T-cell (primary cell): ENCODE results near the gene DCAF11. TPM values are rescaled to one million over a fixed set of nuclear protein-coding genes. Genes with fewer than 3 reads are reported as not detected.

Source experiments
- ATAC-seq, 4 experiments: fragments of 200-7000 bp in 3 of 4; fragments of 150-1000 bp in 1 of 4; cut with Tn5 transposase; replicated peaks in 1 of 4; 1 replicate in 3 of 4; 2 replicates in 1 of 4; pipeline ENCODE4 v1.10.0; 2021; ENCODE audit warnings: moderate library complexity in 3 of 4, mild to moderate bottlenecking in 2 of 4, moderate number of reproducible peaks in 1 of 4
- CTCF ChIA-PET, 2 donors: fragments of 300-600 bp; sonication (Branson Sonifier 250); formaldehyde crosslinking; loops; one replicate each; lab custom pipeline; 2022; ENCODE audit warnings: antibody characterized with exemption in 2 of 2; lab: Charles Lee
- POLR2A ChIA-PET, 2 donors: fragments of 300-600 bp; sonication (Branson Sonifier 250); formaldehyde crosslinking; loops; one replicate each; lab custom pipeline; 2022; ENCODE audit warnings: antibody characterized with exemption in 2 of 2; lab: Charles Lee
- DNase-seq, 35 experiments: peaks; one replicate each; pipeline versions ENCODE4 v3.0.0 to v3.0.0-alpha.2; 2013 to 2023
- H3K27ac ChIP-seq: one replicate; pipeline ENCODE4 v1.5.1; 2013; ENCODE audit warnings: low read length
- H3K27me3 ChIP-seq, 2 experiments: replicated peaks in 1 of 2; 1 replicate in 1 of 2; 2 replicates in 1 of 2; pipeline versions ENCODE4 v1.6.1 to v1.7.0; 2013; ENCODE audit warnings: low read length in 1 of 2, mixed read lengths in 1 of 2; ENCODE audit not compliant: control insufficient read depth in 2 of 2, insufficient read depth in 2 of 2; ENCODE audit errors: extremely low read depth in 1 of 2
- H3K36me3 ChIP-seq, 2 donors: 1 replicate in 1 of 2; 2 replicates in 1 of 2; pipeline versions ENCODE4 v1.6.1 to v1.7.0; 2013; ENCODE audit warnings: low read length in 1 of 2; ENCODE audit not compliant: control insufficient read depth in 2 of 2, insufficient read depth in 1 of 2; ENCODE audit errors: extremely low read depth in 1 of 2
- H3K4me1 ChIP-seq, 2 experiments: 1 replicate in 1 of 2; 2 replicates in 1 of 2; pipeline versions ENCODE4 v1.6.1 to v1.7.0; 2013; ENCODE audit warnings: low read length in 2 of 2, mixed read lengths in 1 of 2; ENCODE audit not compliant: insufficient read depth in 2 of 2, control insufficient read depth in 1 of 2; ENCODE audit errors: extremely low read depth in 1 of 2
- H3K4me3 ChIP-seq, 2 donors: 1 replicate in 1 of 2; 2 replicates in 1 of 2; pipeline versions ENCODE4 v1.5.1 to v1.7.0; 2013; ENCODE audit warnings: mild to moderate bottlenecking in 2 of 2, low read length in 1 of 2, moderate library complexity in 1 of 2; ENCODE audit not compliant: control insufficient read depth in 1 of 2; ENCODE audit errors: extremely low read depth in 1 of 2
- H3K9me3 ChIP-seq: 2 replicates; pipeline ENCODE4 v1.7.0; 2013
- H3K27ac Mint-ChIP-seq, 2 donors: one replicate each; pipeline ENCODE4 v1.8.0; 2020 to 2021; ENCODE audit warnings: mild to moderate bottlenecking in 2 of 2, mixed read lengths in 2 of 2
- H3K27me3 Mint-ChIP-seq, 2 donors: one replicate each; pipeline ENCODE4 v1.8.0; 2021 to 2022; ENCODE audit warnings: mixed read lengths in 2 of 2
- H3K36me3 Mint-ChIP-seq: one replicate; pipeline ENCODE4 v1.8.0; 2021; ENCODE audit warnings: mixed read lengths
- H3K4me1 Mint-ChIP-seq, 3 donors: one replicate each; pipeline ENCODE4 v1.8.0; 2020 to 2022; ENCODE audit warnings: mixed read lengths in 3 of 3, mild to moderate bottlenecking in 1 of 3
- H3K4me3 Mint-ChIP-seq, 3 donors: one replicate each; pipeline ENCODE4 v1.8.0; 2020 to 2022; ENCODE audit warnings: mild to moderate bottlenecking in 3 of 3, mixed read lengths in 3 of 3, moderate library complexity in 3 of 3
- H3K9me3 Mint-ChIP-seq, 3 donors: one replicate each; pipeline ENCODE4 v1.8.0; 2020 to 2022; ENCODE audit warnings: mixed read lengths in 3 of 3
- WGBS: methylation state at CpG from one replicate; pipeline ENCODE4 v1.1.5; 2013; ENCODE audit warnings: missing lambda C conversion rate; ENCODE audit not compliant: insufficient coverage; 5-methylcytosine and 5-hydroxymethylcytosine counted together
- total RNA-seq, 35 experiments: library from RNA in 6 of 35; stranded (reverse) in 6 of 35; fragments of 120-200 nt in 1 of 35; gene quantifications; one replicate each; pipeline versions ENCODE4 v1.2.1 to v1.2.4 and lab custom pipeline; 2013 to 2026

DCAF11 gene
- total RNA-seq, 5 donors from 2014 or later (not counting 1 experiment from before 2014, with no cell fraction given): 78.5 to 94.1 (median 89.6) TPM

DNA sequence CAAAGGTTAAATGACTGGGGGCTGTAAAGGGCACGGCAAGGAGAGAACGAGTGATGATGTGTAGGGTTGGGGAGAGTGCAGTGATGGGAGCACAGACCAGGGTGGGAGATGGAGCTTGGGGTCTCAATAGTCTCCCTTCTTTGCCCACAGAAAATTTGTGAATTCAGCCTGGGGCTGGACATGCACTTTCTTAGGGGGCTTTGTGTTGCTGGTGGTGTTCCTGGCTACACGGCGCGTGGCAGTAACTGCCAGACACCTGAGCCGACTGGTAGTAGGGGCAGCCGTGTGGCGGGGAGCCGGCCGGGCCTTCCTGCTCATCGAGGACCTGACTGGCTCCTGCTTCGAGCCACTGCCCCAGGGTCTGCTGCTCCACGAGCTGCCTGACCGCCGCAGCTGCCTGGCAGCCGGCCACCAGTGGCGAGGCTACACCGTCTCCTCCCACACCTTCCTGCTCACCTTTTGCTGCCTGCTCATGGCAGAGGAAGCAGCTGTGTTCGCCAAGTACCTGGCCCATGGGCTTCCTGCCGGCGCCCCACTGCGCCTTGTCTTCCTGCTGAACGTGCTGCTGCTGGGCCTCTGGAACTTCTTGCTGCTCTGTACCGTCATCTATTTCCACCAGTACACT is 17.6 kb downstream of the DCAF11 start:
- 35% methylated on average over 23 of the region's 24 CpGs for WGBS
- peak in 19 of 35 experiments; percentile 20 to 55 (median 33) for DNase-seq
- H3K27me3 ChIP-seq: no peaks in the 10 kb centered on the region
- H3K9me3 ChIP-seq: no peaks in the 10 kb centered on the region
- Mint-ChIP-seq H3K4me1 (peaks cover 34 to 39% (median 34%) of the 10 kb centered on the region in 3 donors), H3K27ac (peak overlapping the region; percentile 91 to 94), H3K4me3 (peak overlapping the region; percentile 9 to 61 (median 13)), H3K27me3 (no peaks in the 10 kb centered on the region), H3K9me3 (no peaks in the 10 kb centered on the region), H3K36me3 (peaks cover 2% of the 10 kb centered on the region)
- peak overlapping the region; percentile 67 for H3K27ac ChIP-seq
- ChIA-PET POLR2A (no interaction called here), CTCF (no interaction called here)
- peak in 2 of 4 experiments; percentile 19 to 24 for ATAC-seq
- peaks cover 0 to 2% of the 10 kb centered on the region in 2 donors for H3K36me3 ChIP-seq
- peaks cover 17 to 32% of the 10 kb centered on the region in 2 experiments for H3K4me1 ChIP-seq
- H3K4me3 ChIP-seq: no peak overlapping the region

GRCh38 chr14:24132976-24133375 is 18.4 kb downstream of the DCAF11 start:
- Mint-ChIP-seq H3K27ac (peak overlapping the region; percentile 91 to 94), H3K4me1 (peaks cover 37 to 45% (median 40%) of the 10 kb centered on the region in 3 donors), H3K9me3 (no peaks in the 10 kb centered on the region), H3K36me3 (peaks cover 3% of the 10 kb centered on the region), H3K27me3 (no peaks in the 10 kb centered on the region), H3K4me3 (peak overlapping the region in 1 of 3 donors; percentile 61)
- Histone ChIP-seq H3K27ac (peak overlapping the region; percentile 67), H3K4me1 (peaks cover 17 to 40% of the 10 kb centered on the region in 2 experiments), H3K4me3 (peak overlapping the region in 1 of 2 donors; percentile 40), H3K27me3 (no peaks in the 10 kb centered on the region), H3K36me3 (peaks cover 0 to 10% of the 10 kb centered on the region in 2 donors), H3K9me3 (no peaks in the 10 kb centered on the region)
- ChIA-PET CTCF (no interaction called here), POLR2A (interaction anchor here in 1 of 2 donors (0.8 kb wide), 2 partner anchors 11 to 170 kb away, joined by 4 to 6 read pairs; no protein-coding TSS in a partner anchor)
- DNase-seq (no peak), ATAC-seq (no peak)
- no CpG with 5 or more reads among the region's 2 CpGs for WGBS

- Histone ChIP-seq H3K4me3 (no peak overlapping the region), H3K36me3 (peaks cover 6 to 17% of the 10 kb centered on the region in 2 donors), H3K27me3 (no peaks in the 10 kb centered on the region), H3K9me3 (no peaks in the 10 kb centered on the region), H3K4me1 (peaks cover 17 to 48% of the 10 kb centered on the region in 2 experiments), H3K27ac (no peak overlapping the region)
- ChIA-PET CTCF (interaction anchor here (0.7 to 1.5 kb wide), 4 partner anchors 13 to 92 kb away, joined by 3 to 9 read pairs (median 4); partner anchors contain the start of genes IRF9 (in 1 of the 2) and RNF31 (in 1 of the 2)), POLR2A (interaction anchor here (0.6 to 0.8 kb wide), 4 partner anchors 11 to 296 kb away, joined by 4 to 6 read pairs (median 5); partner anchors contain the start of genes DCAF11 (in 1 of the 2), KHNYN (in 1 of the 2) and NRL (in 1 of the 2))
- no CpG with 5 or more reads among the region's 1 CpG for WGBS
- Mint-ChIP-seq H3K9me3 (no peaks in the 10 kb centered on the region), H3K36me3 (peaks cover 9% of the 10 kb centered on the region), H3K4me1 (peaks cover 44 to 53% (median 48%) of the 10 kb centered on the region in 3 donors), H3K4me3 (no peak overlapping the region), H3K27ac (peak overlapping the region in 1 of 2 donors; percentile 94), H3K27me3 (no peaks in the 10 kb centered on the region)
- ATAC-seq: no peak
- no peak for DNase-seq
Observed at GRCh38 chr14:24133735-24134134, 19.2 kb downstream of the DCAF11 start.

DNA sequence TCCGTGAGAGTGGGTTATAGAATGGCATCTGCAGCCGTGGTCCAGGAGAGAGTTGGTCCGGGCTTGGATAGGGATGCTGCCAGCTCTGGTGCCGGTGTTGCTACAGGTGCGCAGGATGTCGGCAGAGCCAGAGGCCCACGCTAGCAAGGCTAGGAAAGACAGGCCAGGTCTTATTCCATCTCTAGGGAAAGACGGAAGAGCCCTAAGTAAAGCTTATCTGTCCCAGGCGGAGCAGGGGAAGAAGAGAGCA is 20.9 kb downstream of the DCAF11 start:
- no peaks in the 10 kb centered on the region for H3K9me3 ChIP-seq
- peak in 1 of 35 experiments; percentile 10 for DNase-seq
- peaks cover 62 to 67% (median 64%) of the 10 kb centered on the region in 3 donors for H3K4me1 Mint-ChIP-seq
- H3K27me3 Mint-ChIP-seq: no peaks in the 10 kb centered on the region
- peaks cover 22 to 63% of the 10 kb centered on the region in 2 experiments for H3K4me1 ChIP-seq
- 24% methylated on average over 9 of the region's 9 CpGs for WGBS
- peak overlapping the region; percentile 49 to 53 for H3K4me3 ChIP-seq
- CTCF ChIA-PET: interaction anchor here in 1 of 2 donors (0.6 to 3.1 kb wide), 7 partner anchors 12 to 119 kb away, joined by 3 to 18 read pairs (median 6); partner anchors contain the start of genes DCAF11, IRF9, NRL and PSME2
- H3K27me3 ChIP-seq: no peaks in the 10 kb centered on the region
- H3K4me3 Mint-ChIP-seq: peak overlapping the region; percentile 89 to 97 (median 91)
- peaks cover 13 to 24% of the 10 kb centered on the region in 2 donors for H3K36me3 ChIP-seq
- peak in 2 of 4 experiments; percentile 0 to 1 for ATAC-seq
- peak overlapping the region; percentile 91 to 95 for H3K27ac Mint-ChIP-seq
- no peaks in the 10 kb centered on the region for H3K9me3 Mint-ChIP-seq
- peak overlapping the region; percentile 46 for H3K27ac ChIP-seq
- H3K36me3 Mint-ChIP-seq: peaks cover 17% of the 10 kb centered on the region
- POLR2A ChIA-PET: interaction anchor here (0.6 to 1.9 kb wide), 6 partner anchors 12 to 106 kb away, joined by 3 to 7 read pairs (median 4); partner anchors contain the start of genes DCAF11 (in 1 of the 2), IRF9 (in 1 of the 2), NRL (in 1 of the 2) and RNF31 (in 1 of the 2)

DNA sequence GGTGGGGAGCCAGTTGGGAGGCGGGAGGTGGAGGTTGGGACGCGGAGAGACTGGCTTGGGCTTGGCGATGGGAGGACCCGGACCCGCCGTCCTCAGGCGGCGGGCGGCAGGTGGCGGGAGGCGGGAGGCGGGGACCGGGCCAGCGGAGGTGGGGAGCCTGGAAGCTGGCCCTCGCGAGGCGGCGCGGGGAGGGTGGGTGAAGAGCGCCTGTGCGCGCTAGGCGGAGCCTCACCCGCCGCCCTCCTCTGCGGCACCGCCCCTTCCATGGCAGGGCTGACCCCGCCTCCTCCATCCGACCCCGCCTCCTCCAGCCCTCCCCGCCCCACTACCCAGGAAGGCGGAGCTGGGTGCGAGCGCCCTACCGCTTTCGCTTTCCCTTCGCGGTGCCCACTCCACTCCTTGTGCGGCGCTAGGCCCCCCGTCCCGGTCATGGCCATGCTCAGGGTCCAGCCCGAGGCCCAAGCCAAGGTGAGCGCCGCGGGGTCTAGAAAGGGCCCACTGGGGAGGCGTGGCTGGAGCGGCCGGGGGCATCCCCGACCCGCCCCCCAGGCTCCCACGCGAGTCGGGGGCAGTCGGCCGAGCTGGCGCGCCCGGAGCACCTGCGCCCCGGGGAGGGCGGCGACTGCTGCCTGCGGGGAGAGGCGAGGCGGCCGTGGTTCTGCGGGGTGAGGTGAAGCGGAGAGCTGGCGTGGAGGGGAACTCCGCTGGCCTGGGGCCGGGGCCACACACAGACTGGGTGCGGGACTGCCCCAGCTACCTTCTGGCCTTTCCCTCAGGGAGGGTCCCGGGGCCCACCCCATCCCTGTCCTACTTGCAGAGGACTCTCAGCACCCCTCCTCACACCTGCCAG is 21.5 kb downstream of the DCAF11 start, which contains the start of gene PSME1:
Gene PSME1 (plus strand): TSS at position 361 of the 850 bp plus-strand sequence. CDS start 69 bp downstream, at position 430.
- WGBS: under 1% methylated on average over 73 of the region's 75 CpGs
- H3K4me1 Mint-ChIP-seq: peaks cover 64 to 68% (median 67%) of the 10 kb centered on the region in 3 donors
- ChIA-PET CTCF (interaction anchor here in 1 of 2 donors (0.6 to 3.1 kb wide), 7 partner anchors 11 to 118 kb away, joined by 3 to 18 read pairs (median 6); partner anchors contain the start of genes DCAF11, IRF9, NRL and PSME2), POLR2A (interaction anchor here (0.6 to 1.9 kb wide), 12 partner anchors 9 to 307 kb away, joined by 3 to 9 read pairs (median 4); partner anchors contain the start of genes DCAF11 (in 1 of the 2), IRF9 (in 1 of the 2), NRL (in 1 of the 2) and RNF31 (in 1 of the 2))
- peak within 1 kb of the TSS; percentile 89 to 97 (median 91) for H3K4me3 Mint-ChIP-seq
- peaks cover 17% of the 10 kb centered on the region for H3K36me3 Mint-ChIP-seq
- H3K27me3 Mint-ChIP-seq: no peaks in the 10 kb centered on the region
- DNase-seq (peak; percentile 80 to 97 (median 92)), ATAC-seq (peak; percentile 94 to 98 (median 95))
- peaks cover 22 to 67% of the 10 kb centered on the region in 2 experiments for H3K4me1 ChIP-seq
- no peaks in the 10 kb centered on the region for H3K9me3 ChIP-seq
- H3K27me3 ChIP-seq: no peaks in the 10 kb centered on the region
- H3K9me3 Mint-ChIP-seq: no peaks in the 10 kb centered on the region
- H3K27ac Mint-ChIP-seq: peak within 1 kb of the TSS; percentile 91 to 95
- H3K4me3 ChIP-seq: peak within 1 kb of the TSS; percentile 78 to 84
- H3K36me3 ChIP-seq: peaks cover 13 to 24% of the 10 kb centered on the region in 2 donors
- peak within 1 kb of the TSS; percentile 79 for H3K27ac ChIP-seq
